Colonic mucosa (tissue), 4 donors: ENCODE data around the gene MAT1A. TPM values are rescaled to one million over a fixed set of nuclear protein-coding genes. Genes with fewer than 3 reads are reported as not detected.
A peak's percentile ranks its signal among the peaks of the same experiment; 100 is the strongest.

Experiments
- DNase-seq: peaks from one replicate; pipeline ENCODE4 v3.0.0-alpha.2; 2020
- H3K27ac ChIP-seq: fragments of 200-600 bp; one replicate; pipeline ENCODE4 v1.8.0; 2021
- H3K27me3 ChIP-seq: fragments of 200-600 bp; one replicate; pipeline ENCODE4 v1.8.0; 2021
- H3K36me3 ChIP-seq: fragments of 200-600 bp; one replicate; pipeline ENCODE4 v1.8.0; 2021
- H3K4me1 ChIP-seq: fragments of 200-600 bp; one replicate; pipeline ENCODE4 v1.8.0; 2021; ENCODE audit warnings: mild to moderate bottlenecking
- H3K4me3 ChIP-seq: fragments of 200-600 bp; one replicate; pipeline ENCODE4 v1.8.0; 2021
- H3K9ac ChIP-seq, 2 donors: one replicate each; pipeline ENCODE4 v1.7.0; 2013; ENCODE audit warnings: control low read depth in 2 of 2, low read depth in 2 of 2, low read length in 2 of 2
- H3K9me3 ChIP-seq: fragments of 200-600 bp; one replicate; pipeline ENCODE4 v1.8.0; 2021
- CTCF ChIP-seq: fragments of 200-600 bp; IDR thresholded peaks from one replicate; pipeline ENCODE4 v1.8.0; 2022; ENCODE audit warnings: antibody characterized with exemption, mild to moderate bottlenecking
- intact Hi-C: fragments of 100-400 bp; cut with DNase I; formaldehyde crosslinking; loops from one replicate; pipeline ENCODE4 v1.14.1; 2022
- total RNA-seq, 2 donors: library from RNA; stranded (reverse); fragmentation: NEBNext Ultra II Directional in 1 of 2; extraction: Animal tissue kit (Norgen Biotek cat#: 25700) in 1 of 2; gene quantifications; one replicate each; pipeline ENCODE4 v1.2.1, GENCODE V29; 2021
- donor health status: healthy.
- donor health status: DM: no; HTN: no; CAD: no.
- donor health status: DM: no; HTN: no; CAD: no.

Gene MAT1A
- total RNA-seq, 2 donors from 2014 or later, result 1.4 to 1.8 TPM

GRCh38 chr10:80281784-80282765 is 7.4 kb downstream of the MAT1A start:
- Histone ChIP-seq H3K27me3 (no peaks in the 10 kb centered on the region), H3K4me1 (no peaks in the 10 kb centered on the region), H3K9ac (no peak overlapping the region), H3K9me3 (no peaks in the 10 kb centered on the region), H3K27ac (no peak overlapping the region), H3K36me3 (no peaks in the 10 kb centered on the region), H3K4me3 (no peak overlapping the region)
- intact Hi-C loops, result no loop called here
- no peak for TF ChIP-seq CTCF
- no peak for DNase-seq

- no peak for TF ChIP-seq CTCF
- H3K36me3 ChIP-seq, result no peaks in the 10 kb centered on the region
- no peak overlapping the region for H3K27ac ChIP-seq
- no peak overlapping the region for H3K4me3 ChIP-seq
- H3K27me3 ChIP-seq, result no peaks in the 10 kb centered on the region
- intact Hi-C loops, result no loop called here
- H3K4me1 ChIP-seq, result no peaks in the 10 kb centered on the region
- no peaks in the 10 kb centered on the region for H3K9me3 ChIP-seq
- DNase-seq, result peak; percentile 6
- no peak overlapping the region for H3K9ac ChIP-seq
Measured at GRCh38 chr10:80281292-80281691, 8.2 kb downstream of the MAT1A start.

GRCh38 chr10:80280071-80280800 is 9.2 kb downstream of the MAT1A start:
- Histone ChIP-seq H3K4me3 (no peak overlapping the region), H3K36me3 (no peaks in the 10 kb centered on the region), H3K27me3 (no peaks in the 10 kb centered on the region), H3K27ac (no peak overlapping the region), H3K9me3 (no peaks in the 10 kb centered on the region), H3K4me1 (no peaks in the 10 kb centered on the region), H3K9ac (no peak overlapping the region)
- no peak for TF ChIP-seq CTCF
- peak; percentile 6 for DNase-seq
- intact Hi-C loops, result no loop called here

- DNase-seq, result peak; percentile 2
- intact Hi-C loops, result no loop called here
- no peaks in the 10 kb centered on the region for H3K36me3 ChIP-seq
- H3K27me3 ChIP-seq, result no peaks in the 10 kb centered on the region
- TF ChIP-seq CTCF, result no peak
- H3K4me1 ChIP-seq, result no peaks in the 10 kb centered on the region
- H3K4me3 ChIP-seq, result no peak overlapping the region
- H3K27ac ChIP-seq, result no peak overlapping the region
- no peaks in the 10 kb centered on the region for H3K9me3 ChIP-seq
- H3K9ac ChIP-seq, result no peak overlapping the region
Measured at GRCh38 chr10:80279146-80279545, 10.3 kb downstream of the MAT1A start.

GRCh38 chr10:80278480-80278879 is 11.0 kb downstream of the MAT1A start:
- H3K9ac ChIP-seq, result no peak overlapping the region
- intact Hi-C loops, result no loop called here
- DNase-seq, result peak; percentile 4
- H3K36me3 ChIP-seq, result no peaks in the 10 kb centered on the region
- no peaks in the 10 kb centered on the region for H3K27me3 ChIP-seq
- TF ChIP-seq CTCF, result no peak
- H3K4me3 ChIP-seq, result no peak overlapping the region
- no peaks in the 10 kb centered on the region for H3K9me3 ChIP-seq
- H3K27ac ChIP-seq, result no peak overlapping the region
- no peaks in the 10 kb centered on the region for H3K4me1 ChIP-seq
